CMK (cell line): ENCODE data around the gene CNRIP1.
"Not testable (repeated sequence)": the region's sequence is repeated elsewhere in the genome, so short reads cannot be mapped to it uniquely, and the experiment has no call there.

ENCODE experiments used
- DNase-seq: peaks from one replicate; pipeline ENCODE4 v3.0.0-alpha.2; 2010; ENCODE audit warnings: low read depth

The CNRIP1 gene

GRCh38 chr2:68340226-68341061 lies 20.7 kb upstream of the CNRIP1 start:
- DNase-seq, result no peak

- DNase-seq, result no peak
Observed at GRCh38 chr2:68336192-68336591, 16.4 kb upstream of the CNRIP1 start.

GRCh38 chr2:68333931-68334330 lies 14.2 kb upstream of the CNRIP1 start:
- DNase-seq, result no peak

GRCh38 chr2:68333009-68333408 lies 13.3 kb upstream of the CNRIP1 start:
- DNase-seq, result no peak

- no peak for DNase-seq
Observed at GRCh38 chr2:68330691-68331090, 10.9 kb upstream of the CNRIP1 start.

- DNase-seq, result no peak
Observed at GRCh38 chr2:68328901-68329300, 9.2 kb upstream of the CNRIP1 start.

GRCh38 chr2:68325056-68325455 lies 5.3 kb upstream of the CNRIP1 start:
- peak; percentile 94 for DNase-seq

GRCh38 chr2:68320118-68320641 lies 431 bp upstream of the CNRIP1 start:
- no peak for DNase-seq

GRCh38 chr2:68318914-68319397 lies 793 bp downstream of the CNRIP1 start:
- no peak for DNase-seq

GRCh38 chr2:68317971-68318913 lies 1.5 kb downstream of the CNRIP1 start:
- DNase-seq, result no peak

GRCh38 chr2:68316111-68316510 lies 3.6 kb downstream of the CNRIP1 start:
- DNase-seq, result no peak

- no peak for DNase-seq
Observed at GRCh38 chr2:68311033-68311432, 8.7 kb downstream of the CNRIP1 start.

- no peak for DNase-seq
Observed at GRCh38 chr2:68309426-68309825, 10.3 kb downstream of the CNRIP1 start.

GRCh38 chr2:68303902-68304272 lies 15.9 kb downstream of the CNRIP1 start:
- not testable (repeated sequence) for DNase-seq

- no peak for DNase-seq
Observed at GRCh38 chr2:68303033-68303901, 16.5 kb downstream of the CNRIP1 start.

GRCh38 chr2:68302281-68302875 lies 17.4 kb downstream of the CNRIP1 start:
- no peak for DNase-seq

GRCh38 chr2:68295516-68295915 lies 24.2 kb downstream of the CNRIP1 start:
- no peak for DNase-seq

- DNase-seq, result no peak
Observed at GRCh38 chr2:68294913-68295312, 24.8 kb downstream of the CNRIP1 start.

- no peak for DNase-seq
Observed at GRCh38 chr2:68294187-68294586, 25.6 kb downstream of the CNRIP1 start.

GRCh38 chr2:68293755-68294154 lies 26.0 kb downstream of the CNRIP1 start:
- no peak for DNase-seq

GRCh38 chr2:68293024-68293423 lies 26.7 kb downstream of the CNRIP1 start:
- no peak for DNase-seq
